Measurements from ENCODE around the gene C6orf47.
A peak's percentile ranks its signal among the peaks of the same experiment; 100 is the strongest.

The C6orf47 gene

GRCh38 chr6:31687321-31687720 is 26.7 kb upstream of the C6orf47 start:
- DNase-seq, result no peak

- no peak for DNase-seq
Measured at GRCh38 chr6:31686483-31686882, 25.9 kb upstream of the C6orf47 start.

- no peak for DNase-seq
Measured at GRCh38 chr6:31683591-31683990, 23.0 kb upstream of the C6orf47 start.

DNA sequence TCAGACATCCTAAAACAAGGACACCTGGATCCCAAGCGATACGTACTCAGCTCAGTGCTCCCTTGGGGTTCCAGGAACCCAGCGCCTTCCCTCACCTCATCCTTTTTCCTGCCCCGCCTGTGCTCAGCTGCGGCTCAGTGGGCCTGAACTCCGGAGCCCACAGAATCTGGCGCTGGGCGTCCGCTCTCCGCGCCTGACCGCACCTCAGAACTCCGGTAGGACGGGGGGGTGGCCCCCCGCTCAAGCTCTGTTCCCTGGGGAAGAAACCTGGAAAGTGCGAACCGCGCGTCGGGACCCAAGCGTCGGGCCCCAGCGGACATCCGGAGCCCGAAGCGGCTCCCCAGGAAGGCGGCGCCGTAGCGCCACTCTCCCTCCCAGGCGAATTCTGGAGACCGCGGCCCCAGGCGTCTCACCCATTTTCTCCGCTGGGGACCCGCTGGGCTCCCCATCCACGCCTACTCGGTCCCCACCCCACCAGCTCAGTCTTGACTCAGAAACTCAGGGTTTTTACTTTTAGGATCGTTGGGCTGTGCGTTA is 20.6 kb upstream of the C6orf47 start:
- DNase-seq, result peak; percentile 54

GRCh38 chr6:31680226-31681134 is 19.9 kb upstream of the C6orf47 start, which contains the start of gene LY6G5C:
Gene LY6G5C, minus strand, starts transcription at chr6:31681067. Its CDS starts 694 bp downstream, at chr6:31680373.
- peak; percentile 87 for DNase-seq

DNA sequence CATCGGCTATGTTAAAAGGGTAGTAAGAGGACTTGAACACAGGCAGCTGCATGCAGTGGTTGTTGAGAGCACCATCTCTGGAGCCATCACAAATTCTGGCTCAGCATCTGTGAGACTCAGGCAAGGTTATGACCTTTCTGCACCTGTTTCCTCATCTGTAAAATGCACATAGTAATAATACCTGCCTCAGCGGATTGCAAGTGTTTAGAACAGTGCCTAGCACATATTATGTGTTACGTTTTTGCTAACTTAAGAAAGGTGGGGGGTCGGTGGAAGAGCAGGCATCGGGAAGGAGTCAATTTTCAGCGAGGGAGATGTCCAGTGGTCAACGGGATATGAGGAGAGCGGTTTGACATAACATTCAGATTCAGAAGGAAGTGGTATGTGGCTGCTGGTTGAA is 17.4 kb upstream of the C6orf47 start:
- no peak for DNase-seq

DNA sequence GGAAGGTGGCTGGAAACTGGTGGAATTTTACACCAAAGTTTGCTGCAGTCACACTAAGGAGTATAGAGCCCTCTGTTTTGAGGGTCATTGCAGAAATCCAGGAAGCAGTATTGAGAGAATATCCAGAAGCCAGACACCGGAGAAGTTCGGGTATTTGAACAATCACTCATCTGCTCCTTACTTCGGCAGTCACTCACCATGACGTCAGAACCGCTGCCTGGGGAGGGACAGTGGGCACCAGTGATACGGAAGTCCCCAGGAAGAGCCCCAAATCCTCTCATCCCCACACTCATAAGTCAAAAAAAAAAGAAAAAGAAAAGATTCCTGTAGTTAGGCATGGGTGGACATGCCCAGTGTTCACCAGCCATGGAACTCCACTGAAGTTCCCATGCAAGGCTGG is 16.3 kb upstream of the C6orf47 start:
- DNase-seq, result no peak

GRCh38 chr6:31676322-31676903 is 15.8 kb upstream of the C6orf47 start:
- DNase-seq, result no peak

- no peak for DNase-seq
Measured at GRCh38 chr6:31669676-31670075, 9.1 kb upstream of the C6orf47 start, which contains the start of gene LY6G5B. Gene LY6G5B, plus strand, starts transcription at chr6:31669976. Its CDS starts 975 bp downstream, at chr6:31670951.

DNA sequence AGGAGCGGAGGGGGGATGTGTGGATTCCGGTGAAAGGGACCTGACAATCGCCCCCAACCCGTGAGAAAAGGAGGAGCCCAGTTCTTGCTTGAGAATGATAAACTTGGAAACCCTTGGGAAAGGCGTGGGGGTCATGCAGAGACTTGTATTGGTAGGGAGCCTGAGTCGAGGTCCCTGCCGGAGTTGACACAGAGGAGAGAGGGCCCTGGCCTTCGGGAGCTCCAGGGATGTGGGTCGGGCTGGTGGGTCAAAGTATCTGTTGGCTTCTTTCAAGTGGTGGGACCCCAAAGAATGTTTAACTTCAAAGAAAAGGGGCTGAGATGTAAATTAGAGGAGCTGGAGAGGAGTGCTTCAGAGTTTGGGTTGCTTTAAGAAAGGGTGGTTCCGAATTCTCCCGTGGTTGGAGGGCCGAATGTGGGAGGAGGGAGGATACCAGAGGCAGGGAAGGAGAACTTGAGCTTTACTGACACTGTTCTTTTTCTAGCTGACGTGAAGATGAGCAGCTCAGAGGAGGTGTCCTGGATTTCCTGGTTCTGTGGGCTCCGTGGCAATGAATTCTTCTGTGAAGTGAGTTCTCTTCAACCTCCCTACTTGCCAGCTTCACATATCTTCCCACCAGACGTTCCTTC is 5.9 kb upstream of the C6orf47 start:
- DNase-seq, result no peak

DNA sequence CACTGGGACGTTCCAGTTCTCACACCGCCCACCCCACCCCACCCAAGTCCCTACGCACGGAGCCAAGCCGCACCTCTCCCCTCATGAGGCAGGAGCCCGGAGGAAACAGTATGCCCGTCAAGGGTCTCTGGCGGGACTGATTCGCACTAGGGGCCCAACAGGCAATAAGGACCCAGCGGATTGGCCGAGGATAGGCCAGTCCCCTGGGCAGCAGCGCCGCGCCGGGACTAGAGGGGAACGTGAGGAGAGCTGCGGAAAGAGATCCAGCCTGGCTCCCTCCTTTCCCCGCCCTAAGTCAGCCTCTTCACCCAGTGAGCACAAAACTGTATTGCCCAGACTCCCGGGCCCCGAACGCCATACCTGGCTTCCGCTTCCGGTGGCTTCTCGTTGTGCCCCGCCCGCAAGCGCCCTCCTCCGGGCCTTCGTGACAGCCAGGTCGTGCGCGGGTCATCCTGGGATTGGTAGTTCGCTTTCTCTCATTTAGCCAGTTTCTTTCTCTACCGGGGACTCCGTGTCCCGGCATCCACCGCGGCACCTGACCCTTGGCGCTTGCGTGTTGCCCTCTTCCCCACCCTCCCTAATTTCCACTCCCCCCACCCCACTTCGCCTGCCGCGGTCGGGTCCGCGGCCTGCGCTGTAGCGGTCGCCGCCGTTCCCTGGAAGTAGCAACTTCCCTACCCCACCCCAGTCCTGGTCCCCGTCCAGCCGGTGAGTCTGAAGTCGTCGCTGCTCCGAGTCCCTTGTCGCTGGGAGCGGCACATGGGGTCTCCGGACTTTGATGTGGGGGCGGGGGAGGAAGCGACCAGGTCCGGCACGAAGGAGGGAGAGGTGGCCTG is 5.1 kb upstream of the C6orf47 start, which contains the start of gene CSNK2B:
TSS of gene CSNK2B (plus strand) at position 580 of the 836 bp plus-strand sequence. CDS start 752 bp downstream, outside the sequence.
- DNase-seq, result peak; percentile 98

GRCh38 chr6:31664790-31665500 is 4.4 kb upstream of the C6orf47 start, which contains the start of gene GPANK1:
Gene GPANK1, minus strand, starts transcription at chr6:31664997. Its CDS starts 519 bp downstream, at chr6:31664478.
- DNase-seq, result peak; percentile 89

GRCh38 chr6:31663961-31664789 is 3.6 kb upstream of the C6orf47 start:
- DNase-seq, result no peak

GRCh38 chr6:31663126-31663960 is 2.8 kb upstream of the C6orf47 start:
- DNase-seq, result no peak

- no peak for DNase-seq
Measured at GRCh38 chr6:31662124-31662723, 1.6 kb upstream of the C6orf47 start.

DNA sequence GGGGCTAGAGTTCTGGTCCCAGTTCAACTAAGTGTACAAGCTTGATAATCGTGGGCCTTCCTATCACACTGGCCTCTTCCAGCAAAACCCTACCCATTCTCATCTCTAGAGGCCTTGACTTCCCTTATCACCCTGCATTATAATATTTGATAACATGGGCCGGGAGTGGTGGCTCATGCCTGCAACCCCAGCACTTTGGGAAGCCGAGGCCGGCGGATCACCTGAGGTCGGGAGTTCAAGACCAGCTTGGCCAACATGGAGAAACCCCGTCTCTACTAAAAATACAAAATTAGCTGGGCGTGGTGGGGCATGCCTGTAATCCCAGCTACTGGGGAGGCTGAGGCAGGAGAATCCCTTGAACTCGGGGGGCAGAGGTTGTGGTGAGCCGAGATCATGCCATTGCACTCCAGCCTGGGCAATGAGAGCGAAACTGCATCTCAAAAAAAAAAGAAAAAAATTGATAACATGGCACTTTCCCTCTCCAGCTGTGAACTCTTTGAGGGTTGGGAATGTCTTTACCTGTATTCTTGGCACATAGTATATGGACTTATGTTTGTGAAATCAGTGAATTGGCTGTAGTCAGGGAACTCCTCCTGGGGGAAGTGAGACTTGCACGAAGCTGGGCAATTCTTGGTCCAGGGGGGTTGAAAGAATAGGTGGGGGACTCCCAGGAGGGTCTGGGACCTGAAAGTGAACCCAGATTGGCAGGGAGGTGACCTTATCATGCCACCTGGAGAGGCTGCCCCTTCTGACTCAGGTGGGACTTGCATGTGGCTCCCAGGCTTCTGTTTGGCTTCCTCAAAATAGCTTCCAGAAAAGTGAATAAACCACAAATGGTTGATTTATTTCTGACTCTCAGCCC is 915 bp upstream of the C6orf47 start:
- no peak for DNase-seq

DNA sequence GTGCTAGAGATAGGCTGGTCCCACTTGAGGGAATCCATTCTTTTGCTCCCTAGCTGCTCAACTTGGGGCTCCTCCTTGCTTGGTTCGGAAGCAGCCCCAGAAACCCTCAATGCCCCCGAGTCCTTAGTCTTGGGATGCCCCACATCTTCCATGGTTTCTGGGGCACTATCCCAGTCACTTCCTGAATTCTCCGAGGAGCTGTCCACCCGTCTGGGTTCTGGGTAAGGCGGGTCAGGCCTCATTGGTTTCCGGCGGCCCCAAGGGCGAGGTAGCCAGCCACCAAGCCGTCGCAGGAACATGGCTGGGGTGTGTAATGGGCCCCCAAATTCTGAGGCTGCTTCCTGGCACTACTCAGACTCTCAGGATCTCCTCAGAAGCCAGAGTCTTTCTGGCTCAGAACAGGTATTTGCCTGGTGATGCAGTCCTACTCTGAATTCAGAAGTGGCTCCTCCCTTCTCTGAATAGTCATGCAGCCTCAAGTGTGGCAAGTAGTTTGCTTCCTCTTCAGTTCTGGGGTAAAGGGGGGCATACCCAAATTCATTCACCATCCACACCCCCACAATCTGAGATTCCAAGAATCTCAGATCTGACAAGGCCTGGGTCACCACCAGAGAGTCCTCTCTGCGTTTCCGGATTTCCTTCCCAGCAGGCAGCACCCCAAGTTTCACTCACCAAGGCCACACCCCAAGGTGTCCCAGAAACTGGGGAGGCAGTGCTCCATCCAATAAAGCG is 763 bp downstream of the C6orf47 start:
- no peak for DNase-seq

Data from right forelimb (tissue), 1 donor.